SJCRH30 (cell line): ENCODE measurements around the gene PTGIS. TPM values are rescaled to one million over a fixed set of nuclear protein-coding genes. Genes with fewer than 3 reads are reported as not detected.

ENCODE experiments used
- DNase-seq, 2 experiments: peaks; one replicate each; pipeline ENCODE4 v3.0.0-alpha.2; 2015 to 2020
- H3K27ac ChIP-seq: fragments of 250-450 bp; sonication (Bioruptor Pico); 2 replicates; pipeline ENCODE4 v1.5.1; 2020; ENCODE audit warnings: mild to moderate bottlenecking, moderate library complexity
- H3K27me3 ChIP-seq: fragments of 250-450 bp; sonication (Bioruptor Pico); 2 replicates; pipeline ENCODE4 v1.5.1; 2020; ENCODE audit warnings: mild to moderate bottlenecking, moderate library complexity
- H3K36me3 ChIP-seq: fragments of 250-450 bp; sonication (Bioruptor Pico); 2 replicates; pipeline ENCODE4 v1.5.1; 2020; ENCODE audit warnings: mild to moderate bottlenecking, moderate library complexity
- H3K4me1 ChIP-seq: fragments of 250-450 bp; sonication (Bioruptor Pico); 2 replicates; pipeline ENCODE4 v1.5.1; 2020; ENCODE audit warnings: mild to moderate bottlenecking, moderate library complexity
- H3K4me3 ChIP-seq: fragments of 250-450 bp; sonication (Bioruptor Pico); 2 replicates; pipeline ENCODE4 v1.5.1; 2020; ENCODE audit warnings: mild to moderate bottlenecking, moderate library complexity
- H3K9me3 ChIP-seq: fragments of 250-450 bp; sonication (Bioruptor Pico); replicated peaks from 2 replicates; pipeline ENCODE4 v1.5.1; 2020; ENCODE audit warnings: mild to moderate bottlenecking, moderate library complexity
- total RNA-seq: library from RNA; depleted of rRNA; stranded (reverse); fragments of >200 nt; shearing (Covaris generic); gene quantifications from 2 replicates; pipeline ENCODE4 v1.2.3, GENCODE V29; 2014

PTGIS gene
- total RNA-seq, 1 experiment from 2014 or later = 0.28 TPM

- Histone ChIP-seq H3K36me3 (no peaks in the 10 kb centered on the region), H3K27ac (no peak overlapping the region), H3K9me3 (no peaks in the 10 kb centered on the region), H3K4me1 (peaks cover 2% of the 10 kb centered on the region; the same call in 1 of the 2 replicates), H3K27me3 (peaks cover 17% of the 10 kb centered on the region; the same call in 1 of the 2 replicates), H3K4me3 (no peak overlapping the region)
- no peak for DNase-seq
Measured at GRCh38 chr20:49497398-49497669, 70.6 kb downstream of the PTGIS start.

GRCh38 chr20:49496553-49497397 lies 71.2 kb downstream of the PTGIS start:
- no peak for DNase-seq
- no peaks in the 10 kb centered on the region for H3K36me3 ChIP-seq
- H3K4me3 ChIP-seq = no peak overlapping the region
- no peaks in the 10 kb centered on the region for H3K9me3 ChIP-seq
- no peak overlapping the region for H3K27ac ChIP-seq
- peaks cover 2% of the 10 kb centered on the region; the same call in 1 of the 2 replicates for H3K4me1 ChIP-seq
- H3K27me3 ChIP-seq = peaks cover 17% of the 10 kb centered on the region; the same call in 1 of the 2 replicates

- Histone ChIP-seq H3K27ac (no peak overlapping the region), H3K4me1 (peaks cover 2% of the 10 kb centered on the region; the same call in 1 of the 2 replicates), H3K27me3 (peaks cover 17% of the 10 kb centered on the region; the same call in 1 of the 2 replicates), H3K9me3 (no peaks in the 10 kb centered on the region), H3K36me3 (no peaks in the 10 kb centered on the region), H3K4me3 (no peak overlapping the region)
- no peak for DNase-seq
Measured at GRCh38 chr20:49496043-49496442, 71.9 kb downstream of the PTGIS start.

- Histone ChIP-seq H3K4me3 (no peak overlapping the region), H3K27me3 (peaks cover 7% of the 10 kb centered on the region; the same call in 1 of the 2 replicates), H3K4me1 (no peaks in the 10 kb centered on the region), H3K36me3 (no peaks in the 10 kb centered on the region), H3K9me3 (no peaks in the 10 kb centered on the region), H3K27ac (no peak overlapping the region)
- DNase-seq = no peak
Measured at GRCh38 chr20:49490689-49491088, 77.2 kb downstream of the PTGIS start.

- H3K4me3 ChIP-seq = no peak overlapping the region
- no peak overlapping the region for H3K27ac ChIP-seq
- no peaks in the 10 kb centered on the region for H3K36me3 ChIP-seq
- no peak for DNase-seq
- no peaks in the 10 kb centered on the region for H3K9me3 ChIP-seq
- H3K27me3 ChIP-seq = peaks cover 7% of the 10 kb centered on the region; the same call in 1 of the 2 replicates
- no peaks in the 10 kb centered on the region for H3K4me1 ChIP-seq
Measured at GRCh38 chr20:49489688-49490087, 78.2 kb downstream of the PTGIS start.

GRCh38 chr20:49486064-49486463 lies 81.9 kb downstream of the PTGIS start:
- Histone ChIP-seq H3K4me3 (no peak overlapping the region), H3K4me1 (no peaks in the 10 kb centered on the region), H3K27me3 (peaks cover 7% of the 10 kb centered on the region; the same call in 1 of the 2 replicates), H3K27ac (no peak overlapping the region), H3K36me3 (no peaks in the 10 kb centered on the region), H3K9me3 (no peaks in the 10 kb centered on the region)
- DNase-seq = no peak

GRCh38 chr20:49485563-49485962 lies 82.4 kb downstream of the PTGIS start:
- H3K9me3 ChIP-seq = no peaks in the 10 kb centered on the region
- no peaks in the 10 kb centered on the region for H3K4me1 ChIP-seq
- H3K36me3 ChIP-seq = no peaks in the 10 kb centered on the region
- DNase-seq = no peak
- H3K4me3 ChIP-seq = no peak overlapping the region
- H3K27ac ChIP-seq = no peak overlapping the region
- H3K27me3 ChIP-seq = peaks cover 7% of the 10 kb centered on the region

GRCh38 chr20:49484180-49485140 lies 83.5 kb downstream of the PTGIS start:
- DNase-seq = peak; percentile 89 to 90
- no peaks in the 10 kb centered on the region for H3K36me3 ChIP-seq
- H3K9me3 ChIP-seq = no peaks in the 10 kb centered on the region
- H3K4me1 ChIP-seq = peaks cover 5% of the 10 kb centered on the region
- H3K27ac ChIP-seq = no peak overlapping the region
- peak overlapping the region; percentile 52 for H3K4me3 ChIP-seq
- H3K27me3 ChIP-seq = peaks cover 7% of the 10 kb centered on the region

GRCh38 chr20:49483696-49484123 lies 84.2 kb downstream of the PTGIS start:
- Histone ChIP-seq H3K9me3 (no peaks in the 10 kb centered on the region), H3K36me3 (no peaks in the 10 kb centered on the region), H3K4me1 (peaks cover 5% of the 10 kb centered on the region), H3K27ac (no peak overlapping the region), H3K4me3 (no peak overlapping the region), H3K27me3 (peaks cover 7% of the 10 kb centered on the region)
- no peak for DNase-seq

GRCh38 chr20:49483018-49483695 lies 84.8 kb downstream of the PTGIS start:
- H3K27ac ChIP-seq = no peak overlapping the region
- no peaks in the 10 kb centered on the region for H3K9me3 ChIP-seq
- H3K4me1 ChIP-seq = peaks cover 5% of the 10 kb centered on the region
- DNase-seq = no peak
- no peaks in the 10 kb centered on the region for H3K36me3 ChIP-seq
- peaks cover 7% of the 10 kb centered on the region for H3K27me3 ChIP-seq
- no peak overlapping the region for H3K4me3 ChIP-seq

- H3K36me3 ChIP-seq = no peaks in the 10 kb centered on the region
- H3K4me1 ChIP-seq = peaks cover 5% of the 10 kb centered on the region
- peaks cover 7% of the 10 kb centered on the region for H3K27me3 ChIP-seq
- DNase-seq = peak; percentile 73 to 77
- no peaks in the 10 kb centered on the region for H3K9me3 ChIP-seq
- H3K4me3 ChIP-seq = no peak within 1 kb of the TSS
- no peak within 1 kb of the TSS for H3K27ac ChIP-seq
Measured at GRCh38 chr20:49482621-49483017, 85.3 kb downstream of the PTGIS start, which contains the start of gene KCNB1. Gene KCNB1 (minus strand): TSS chr20:49482668. CDS start chr20:49482480, 188 bp downstream.

- no peaks in the 10 kb centered on the region for H3K36me3 ChIP-seq
- H3K27me3 ChIP-seq = peaks cover 7% of the 10 kb centered on the region
- no peak overlapping the region for H3K4me3 ChIP-seq
- peaks cover 5% of the 10 kb centered on the region for H3K4me1 ChIP-seq
- no peak overlapping the region for H3K27ac ChIP-seq
- DNase-seq = no peak
- no peaks in the 10 kb centered on the region for H3K9me3 ChIP-seq
Measured at GRCh38 chr20:49482173-49482572, 85.8 kb downstream of the PTGIS start.

GRCh38 chr20:49481116-49481515 lies 86.8 kb downstream of the PTGIS start:
- DNase-seq = no peak
- no peaks in the 10 kb centered on the region for H3K36me3 ChIP-seq
- H3K4me1 ChIP-seq = peaks cover 5% of the 10 kb centered on the region
- H3K27me3 ChIP-seq = peaks cover 4% of the 10 kb centered on the region
- H3K27ac ChIP-seq = no peak overlapping the region
- H3K9me3 ChIP-seq = no peaks in the 10 kb centered on the region
- H3K4me3 ChIP-seq = no peak overlapping the region

GRCh38 chr20:49480236-49480635 lies 87.7 kb downstream of the PTGIS start:
- Histone ChIP-seq H3K4me1 (peaks cover 8% of the 10 kb centered on the region), H3K9me3 (no peaks in the 10 kb centered on the region), H3K36me3 (no peaks in the 10 kb centered on the region), H3K27me3 (peaks cover 4% of the 10 kb centered on the region), H3K4me3 (no peak overlapping the region), H3K27ac (no peak overlapping the region)
- no peak for DNase-seq
